ENCODE data around the gene STXBP1. TPM values are rescaled to one million over a fixed set of nuclear protein-coding genes. Genes with fewer than 3 reads are reported as not detected.

STXBP1 gene
- total and polyA plus RNA-seq, 2 experiments from 2014 or later = 28.5 to 43.7 TPM

DNA sequence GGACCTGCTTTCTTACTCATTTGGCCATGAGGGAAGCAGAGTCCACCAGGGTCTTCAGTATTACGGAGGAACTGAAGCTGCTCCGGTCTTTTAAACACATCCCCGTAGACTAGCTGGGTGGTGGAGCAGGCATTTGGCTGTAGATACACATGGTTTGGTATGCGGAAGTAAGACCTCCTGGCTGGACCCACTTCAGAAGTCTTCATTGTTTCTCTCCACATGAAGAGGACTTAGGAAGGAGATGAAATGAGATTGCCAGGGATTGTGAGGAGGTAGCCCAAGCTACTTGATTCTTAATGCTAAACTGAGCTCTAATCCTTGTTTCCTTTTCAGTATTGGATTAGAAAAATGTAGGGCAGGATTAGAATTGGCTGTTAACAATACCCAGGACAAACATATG lies 32.9 kb downstream of the STXBP1 start:
- Histone ChIP-seq H3K9me2 (ENCODE audit: insufficient read depth) (no peaks in the 10 kb centered on the region), H2AFZ (no peak overlapping the region), H3K4me1 (ENCODE audit: insufficient read depth) (no peaks in the 10 kb centered on the region), H3K79me2 (ENCODE audit: insufficient read depth) (peaks cover 59% of the 10 kb centered on the region), H3K36me3 (ENCODE audit: low read depth) (no peaks in the 10 kb centered on the region), H3K27ac (no peak overlapping the region), H3K9me3 (ENCODE audit: low read depth) (no peaks in the 10 kb centered on the region), H3K4me2 (ENCODE audit: unreplicated experiment) (no peak overlapping the region), H3K9ac (no peak overlapping the region), H3K27me3 (replicated peaks; ENCODE audit: insufficient read depth) (no peaks in the 10 kb centered on the region), H4K20me1 (ENCODE audit: insufficient read depth) (no peaks in the 10 kb centered on the region), H3F3A (ENCODE audit: insufficient read depth) (no peaks in the 10 kb centered on the region), H3K4me3 (no peak overlapping the region)
- no peak for DNase-seq
- TF ChIP-seq EZH2 (IDR thresholded peaks at IDR 0.05; ENCODE audit: insufficient read depth, poor library complexity, severe bottlenecking) (no peak), EZH2phosphoT487 (IDR thresholded peaks at IDR 0.05; ENCODE audit: insufficient read depth, low read depth) (no peak)
- WGBS, 2 experiments (ENCODE audit: low coverage in 1 of 2, low lambda C conversion rate in 2 of 2, missing lambda C conversion rate in 2 of 2) = 88 to 97% methylated on average over 4 of the region's 4 CpGs
- in situ Hi-C loops (cut with MboI) = no loop called here

DNA sequence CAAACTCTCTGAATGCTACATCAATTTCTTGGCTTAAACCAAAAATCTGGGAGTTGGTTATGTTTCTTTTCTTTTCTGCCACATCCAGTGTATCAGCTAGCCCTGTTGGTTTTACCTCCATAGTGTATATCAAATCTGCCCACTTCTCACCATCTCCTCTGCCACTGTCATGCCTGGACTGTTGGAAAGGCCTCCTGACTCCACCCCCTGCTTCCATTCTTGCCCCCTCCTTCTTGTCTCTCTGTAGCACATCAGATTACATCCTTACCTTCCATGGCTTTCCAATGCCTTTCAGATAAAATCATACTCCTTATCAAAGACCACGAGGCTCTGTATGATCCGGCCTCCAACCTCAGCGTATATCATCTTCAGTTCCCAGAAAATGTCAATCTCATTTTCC lies 35.4 kb downstream of the STXBP1 start:
- 65 to 70% methylated on average over 3 of the region's 3 CpGs for WGBS, 2 experiments (ENCODE audit: low coverage in 1 of 2, low lambda C conversion rate in 2 of 2, missing lambda C conversion rate in 2 of 2)
- no peaks in the 10 kb centered on the region for H4K20me1 ChIP-seq (ENCODE audit: insufficient read depth)
- no peaks in the 10 kb centered on the region for H3K4me1 ChIP-seq (ENCODE audit: insufficient read depth)
- H3K9me3 ChIP-seq (ENCODE audit: low read depth) = no peaks in the 10 kb centered on the region
- peaks cover 35% of the 10 kb centered on the region for H3K79me2 ChIP-seq (ENCODE audit: insufficient read depth)
- H3K4me3 ChIP-seq = no peak overlapping the region
- H3K9ac ChIP-seq = no peak overlapping the region
- H2AFZ ChIP-seq = no peak overlapping the region
- no peaks in the 10 kb centered on the region for H3K36me3 ChIP-seq (ENCODE audit: low read depth)
- no peak overlapping the region for H3K4me2 ChIP-seq (ENCODE audit: unreplicated experiment)
- H3K27ac ChIP-seq = no peak overlapping the region
- no peak for TF ChIP-seq EZH2phosphoT487 (IDR thresholded peaks at IDR 0.05; ENCODE audit: insufficient read depth, low read depth)
- no peak for TF ChIP-seq EZH2 (IDR thresholded peaks at IDR 0.05; ENCODE audit: insufficient read depth, poor library complexity, severe bottlenecking)
- H3K9me2 ChIP-seq (ENCODE audit: insufficient read depth) = no peaks in the 10 kb centered on the region
- no peaks in the 10 kb centered on the region for H3F3A ChIP-seq (ENCODE audit: insufficient read depth)
- H3K27me3 ChIP-seq (replicated peaks; ENCODE audit: insufficient read depth) = no peaks in the 10 kb centered on the region
- DNase-seq = no peak
- in situ Hi-C loops (cut with MboI) = no loop called here

DNA sequence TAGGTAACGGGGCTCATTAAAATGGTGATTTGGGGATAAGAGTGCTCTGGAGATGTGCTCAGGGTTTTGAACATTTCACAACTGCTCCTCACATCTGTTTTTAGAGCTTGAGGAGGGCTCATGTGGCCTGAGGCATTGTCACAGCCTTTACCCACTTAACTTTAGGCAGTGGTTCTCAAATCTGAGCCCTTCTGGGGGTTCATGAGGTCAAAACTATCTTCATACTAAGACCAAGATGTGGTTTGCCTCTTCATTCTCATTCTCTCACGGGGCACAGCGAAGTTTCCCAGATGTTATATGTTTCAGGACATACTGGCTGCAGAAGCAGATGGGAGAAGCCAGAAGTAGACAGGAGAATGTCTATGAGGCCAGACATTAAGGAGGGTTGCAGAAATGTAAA lies 38.4 kb downstream of the STXBP1 start:
- in situ Hi-C loops (cut with MboI) = no loop called here

DNA sequence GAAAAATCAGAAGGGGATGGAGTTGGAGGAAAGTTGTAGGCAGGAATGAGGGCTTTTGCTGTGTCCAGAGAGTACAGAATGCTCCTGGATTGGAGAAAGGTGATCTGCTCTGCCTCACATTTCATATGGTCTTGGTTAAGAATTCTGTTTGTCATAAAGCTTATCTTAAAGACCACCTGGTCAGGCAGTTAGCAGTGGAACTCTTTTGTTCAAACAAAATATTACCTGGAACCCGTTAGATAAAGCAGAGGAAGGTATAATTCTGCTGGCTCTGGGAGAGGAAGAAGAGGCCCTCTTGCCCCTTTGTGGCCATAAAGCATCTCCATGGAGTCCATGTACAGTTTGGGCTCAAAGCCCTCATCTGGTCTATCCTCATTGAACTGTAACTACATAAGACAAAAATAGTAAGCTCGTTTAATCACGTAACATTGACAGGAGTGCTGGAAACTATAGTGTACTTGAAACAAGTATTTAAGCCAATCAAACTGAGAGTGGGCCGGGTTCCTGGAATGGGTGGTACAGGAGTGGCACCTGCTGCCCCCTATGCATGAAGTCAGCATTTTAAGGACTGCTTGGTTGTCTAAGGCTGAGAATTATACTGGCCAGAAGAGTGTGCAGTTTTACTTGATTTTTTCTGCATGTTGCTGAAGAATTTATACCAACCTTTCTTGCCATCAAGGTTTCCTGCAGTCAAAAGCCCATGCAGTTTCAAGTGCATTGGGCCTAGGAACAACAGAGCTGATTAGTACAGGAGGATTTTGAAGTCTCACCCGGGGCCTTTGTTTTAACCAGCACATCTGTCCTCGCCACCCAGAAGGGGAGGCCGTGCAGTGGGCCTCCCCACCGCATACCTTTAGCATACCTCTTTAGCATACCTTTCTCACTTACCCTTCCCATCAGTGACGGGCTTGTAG lies 39.9 kb downstream of the STXBP1 start:
- H3K27ac ChIP-seq = no peak overlapping the region
- no peaks in the 10 kb centered on the region for H3K27me3 ChIP-seq (replicated peaks; ENCODE audit: insufficient read depth)
- peaks cover 10% of the 10 kb centered on the region; the same call in 1 of the 2 replicates for H3K79me2 ChIP-seq (ENCODE audit: insufficient read depth)
- no peaks in the 10 kb centered on the region for H4K20me1 ChIP-seq (ENCODE audit: insufficient read depth)
- H3F3A ChIP-seq (ENCODE audit: insufficient read depth) = no peaks in the 10 kb centered on the region
- in situ Hi-C loops (cut with MboI) = no loop called here
- peaks cover 8% of the 10 kb centered on the region for H3K36me3 ChIP-seq (ENCODE audit: low read depth)
- no peak for DNase-seq
- H3K9ac ChIP-seq = no peak overlapping the region
- H2AFZ ChIP-seq = no peak overlapping the region
- 80 to 83% methylated on average over 9 of the region's 9 CpGs for WGBS, 2 experiments (ENCODE audit: low coverage in 1 of 2, low lambda C conversion rate in 2 of 2, missing lambda C conversion rate in 2 of 2)
- no peak for TF ChIP-seq EZH2 (IDR thresholded peaks at IDR 0.05; ENCODE audit: insufficient read depth, poor library complexity, severe bottlenecking)
- no peak for TF ChIP-seq EZH2phosphoT487 (IDR thresholded peaks at IDR 0.05; ENCODE audit: insufficient read depth, low read depth)
- no peak overlapping the region for H3K4me3 ChIP-seq
- no peak overlapping the region for H3K4me2 ChIP-seq (ENCODE audit: unreplicated experiment)
- H3K9me3 ChIP-seq (ENCODE audit: low read depth) = no peaks in the 10 kb centered on the region
- H3K4me1 ChIP-seq (ENCODE audit: insufficient read depth) = no peaks in the 10 kb centered on the region
- no peaks in the 10 kb centered on the region for H3K9me2 ChIP-seq (ENCODE audit: insufficient read depth)

More for the DNA sequence above, 38.4 kb downstream of the STXBP1 start:
- Histone ChIP-seq H3K36me3 (ENCODE audit: low read depth) (peaks cover 8% of the 10 kb centered on the region), H3K4me2 (ENCODE audit: unreplicated experiment) (no peak overlapping the region), H3K4me3 (no peak overlapping the region), H3K9ac (no peak overlapping the region), H3K27ac (no peak overlapping the region), H3K9me2 (ENCODE audit: insufficient read depth) (no peaks in the 10 kb centered on the region), H3K4me1 (ENCODE audit: insufficient read depth) (no peaks in the 10 kb centered on the region), H2AFZ (no peak overlapping the region), H3K79me2 (ENCODE audit: insufficient read depth) (peaks cover 14% of the 10 kb centered on the region; the same call in 1 of the 2 replicates), H4K20me1 (ENCODE audit: insufficient read depth) (no peaks in the 10 kb centered on the region), H3F3A (ENCODE audit: insufficient read depth) (no peaks in the 10 kb centered on the region), H3K27me3 (replicated peaks; ENCODE audit: insufficient read depth) (no peaks in the 10 kb centered on the region), H3K9me3 (ENCODE audit: low read depth) (no peaks in the 10 kb centered on the region)
- TF ChIP-seq EZH2 (IDR thresholded peaks at IDR 0.05; ENCODE audit: insufficient read depth, poor library complexity, severe bottlenecking) = no peak
- no peak for TF ChIP-seq EZH2phosphoT487 (IDR thresholded peaks at IDR 0.05; ENCODE audit: insufficient read depth, low read depth)
- DNase-seq = no peak
- 73 to 74% methylated on average over 3 of the region's 3 CpGs for WGBS, 2 experiments (ENCODE audit: low coverage in 1 of 2, low lambda C conversion rate in 2 of 2, missing lambda C conversion rate in 2 of 2)

All from GM23248 (cell line).